Left lung (tissue), 10 donors: ENCODE results near the gene UNC80. TPM values are rescaled to one million over a fixed set of nuclear protein-coding genes. Genes with fewer than 3 reads are reported as not detected.

ENCODE experiments used
- ATAC-seq: fragments of 200-7000 bp; cut with Tn5 transposase; one replicate; pipeline ENCODE4 v1.9.1; 2020; ENCODE audit warnings: moderate library complexity
- DNase-seq, 4 donors: peaks; one replicate each; pipeline ENCODE4 v3.0.0-alpha.2; 2013 to 2020
- H3K27ac ChIP-seq, 2 donors: fragments of 200-600 bp; sonication (generic) in 1 of 2; one replicate each; pipeline versions ENCODE4 v1.5.0 to v1.8.0; 2020 to 2021
- H3K27me3 ChIP-seq, 2 donors: fragments of 200-600 bp; sonication (generic) in 1 of 2; one replicate each; pipeline versions ENCODE4 v1.5.0 to v1.8.0; 2020 to 2021
- H3K36me3 ChIP-seq, 2 donors: fragments of 200-600 bp; sonication (generic) in 1 of 2; one replicate each; pipeline versions ENCODE4 v1.5.0 to v1.8.0; 2020 to 2021
- H3K4me1 ChIP-seq, 2 donors: fragments of 200-600 bp; one replicate each; pipeline ENCODE4 v1.8.0; 2021
- H3K4me3 ChIP-seq, 2 donors: fragments of 200-600 bp; sonication (generic) in 1 of 2; one replicate each; pipeline versions ENCODE4 v1.5.0 to v1.8.0; 2020 to 2021; ENCODE audit warnings: mild to moderate bottlenecking in 1 of 2
- H3K9me3 ChIP-seq, 2 donors: fragments of 200-600 bp; sonication (generic) in 1 of 2; one replicate each; pipeline versions ENCODE4 v1.5.0 to v1.8.0; 2020 to 2021
- CTCF ChIP-seq, 2 donors: fragments of 200-600 bp; sonication (generic) in 1 of 2; IDR thresholded peaks; one replicate each; pipeline versions ENCODE4 v1.5.0 to v1.8.0; 2021; ENCODE audit warnings: antibody characterized with exemption in 2 of 2
- intact Hi-C, 2 donors: fragments of 100-400 bp; cut with DNase I; formaldehyde crosslinking; loops; one replicate each; pipeline versions ENCODE4 v1.11.2 to v1.14.2; 2022
- polyA plus RNA-seq, 6 donors: library from polyadenylated mRNA; unstranded; fragments of 120-200 nt; gene quantifications; one replicate each; pipeline ENCODE4 v1.2.1, GENCODE V29; 2013; ENCODE audit not compliant: insufficient read length in 6 of 6
- total RNA-seq, 2 donors: library from RNA; stranded (reverse); fragmentation: NEBNext Ultra II Directional; extraction: Animal tissue kit (Norgen Biotek cat#: 25700); gene quantifications; one replicate each; pipeline ENCODE4 v1.2.1, GENCODE V29; 2021
- donor health status: DM: no; HTN: yes; CAD: no.
- donor health status: DM: no; HTN: no; CAD: no.

The UNC80 gene
- total and polyA plus RNA-seq, 8 donors, result 0.06 to 1.8 (median 1.3) TPM; not detected in 1

DNA sequence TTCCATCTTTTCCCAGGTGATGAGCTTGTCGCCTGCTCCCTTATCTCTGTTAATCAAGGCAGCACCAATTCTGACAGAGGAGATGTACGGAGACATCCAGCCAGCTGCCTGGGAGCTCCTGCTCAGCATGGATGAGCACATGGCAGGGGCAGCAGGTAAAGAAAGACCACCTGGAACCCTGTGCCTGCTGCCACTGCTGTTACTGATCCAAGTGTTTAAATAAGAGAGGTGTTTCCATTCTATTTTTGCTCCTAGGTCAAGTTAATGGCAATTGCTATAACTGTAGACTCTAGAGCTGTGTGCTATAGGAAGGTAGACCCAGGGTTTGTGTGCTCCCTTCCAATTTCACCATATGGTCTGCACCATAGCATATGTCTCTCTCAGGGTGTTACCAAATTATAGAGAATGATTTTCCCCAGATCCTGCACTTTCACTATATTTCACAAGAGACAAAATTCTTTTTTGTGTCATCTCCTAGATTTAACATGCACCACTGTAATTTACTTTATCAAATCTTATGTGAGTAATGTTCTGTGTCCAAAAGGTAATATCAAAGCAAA, 142.2 kb downstream of the UNC80 start:
- Histone ChIP-seq H3K27me3 (no peaks in the 10 kb centered on the region), H3K36me3 (no peaks in the 10 kb centered on the region), H3K4me3 (no peak overlapping the region), H3K27ac (no peak overlapping the region), H3K9me3 (no peaks in the 10 kb centered on the region), H3K4me1 (no peaks in the 10 kb centered on the region)
- ATAC-seq (no peak), DNase-seq (no peak)
- intact Hi-C loops, result no loop called here
- no peak for TF ChIP-seq CTCF (IDR thresholded peaks at IDR 0.05)

DNA sequence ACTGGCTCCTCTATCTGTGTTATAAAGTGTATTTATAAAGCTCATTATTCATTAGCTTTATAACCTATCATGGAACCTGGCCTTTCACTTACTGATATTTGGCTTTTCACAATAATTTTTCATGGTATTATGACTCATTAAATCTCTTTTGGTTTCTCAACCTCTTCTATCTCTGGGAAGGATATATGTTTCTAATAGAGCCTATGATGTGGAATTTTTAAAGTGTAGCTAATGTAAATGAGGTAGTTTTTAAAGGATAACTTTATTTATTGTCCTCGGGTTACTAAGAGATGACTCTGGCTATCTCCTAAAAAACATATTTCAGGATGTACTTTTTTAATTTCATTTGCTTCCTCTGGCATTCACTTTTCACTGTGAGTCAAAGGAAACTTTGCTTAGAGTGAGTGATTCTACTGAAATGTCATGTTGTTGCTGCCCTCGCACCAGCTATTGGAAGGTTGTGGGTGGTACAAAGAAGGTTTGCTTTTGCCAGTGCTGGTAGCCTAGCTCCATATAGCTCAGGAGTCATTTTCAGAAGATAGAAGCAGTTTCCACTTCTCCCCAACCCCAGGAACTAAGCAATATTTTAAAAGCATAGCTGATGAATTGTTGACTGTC, 145.6 kb downstream of the UNC80 start:
- no peaks in the 10 kb centered on the region for H3K27me3 ChIP-seq
- H3K9me3 ChIP-seq, result no peaks in the 10 kb centered on the region
- no peak for TF ChIP-seq CTCF (IDR thresholded peaks at IDR 0.05)
- H3K27ac ChIP-seq, result no peak overlapping the region
- H3K36me3 ChIP-seq, result no peaks in the 10 kb centered on the region
- H3K4me1 ChIP-seq, result no peaks in the 10 kb centered on the region
- DNase-seq (no peak), ATAC-seq (no peak)
- intact Hi-C loops, result no loop called here
- no peak overlapping the region for H3K4me3 ChIP-seq

DNA sequence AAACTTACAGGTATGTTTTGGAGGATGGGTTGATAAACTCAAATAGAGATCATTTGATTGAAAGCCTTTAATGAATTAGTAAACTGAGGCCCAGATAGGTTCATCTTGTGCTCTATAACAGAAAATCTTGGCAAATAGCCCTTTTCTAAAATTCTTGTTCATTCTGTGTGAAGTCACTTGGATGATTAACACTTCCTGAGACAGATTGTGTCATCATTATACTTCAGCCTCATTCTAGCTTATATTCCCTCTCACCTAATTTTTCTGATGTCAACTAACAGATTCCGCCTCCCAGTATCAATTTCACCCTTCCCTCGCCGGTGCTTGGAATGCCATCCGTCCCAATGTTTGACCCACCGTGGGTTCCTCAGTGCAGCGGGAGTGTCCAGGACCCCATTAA, 146.6 kb downstream of the UNC80 start:
- no peaks in the 10 kb centered on the region for H3K9me3 ChIP-seq
- intact Hi-C loops, result no loop called here
- no peaks in the 10 kb centered on the region for H3K36me3 ChIP-seq
- no peaks in the 10 kb centered on the region for H3K4me1 ChIP-seq
- no peak overlapping the region for H3K4me3 ChIP-seq
- DNase-seq (no peak), ATAC-seq (no peak)
- no peak for TF ChIP-seq CTCF (IDR thresholded peaks at IDR 0.05)
- no peak overlapping the region for H3K27ac ChIP-seq
- no peaks in the 10 kb centered on the region for H3K27me3 ChIP-seq

DNA sequence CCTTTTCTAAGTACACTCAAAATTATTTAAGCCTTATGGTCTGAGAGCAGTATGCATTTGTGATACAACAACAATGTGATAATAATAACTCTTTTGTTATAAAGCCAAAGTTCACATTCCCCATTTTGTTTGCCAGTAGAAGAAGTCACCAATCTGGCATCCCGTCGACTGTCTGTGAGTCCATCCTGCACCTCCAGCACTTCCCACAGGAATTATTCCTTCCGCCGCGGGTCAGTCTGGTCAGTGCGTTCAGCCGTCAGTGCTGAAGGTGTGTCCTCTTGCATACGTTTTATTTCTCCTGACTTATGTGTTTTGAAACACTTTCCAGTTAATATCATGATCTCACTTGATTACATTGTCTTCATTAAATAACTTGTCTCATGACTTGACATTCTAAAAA, 150.5 kb downstream of the UNC80 start:
- H3K27me3 ChIP-seq, result no peaks in the 10 kb centered on the region

GRCh38 chr2:209929369-209929768, 157.7 kb downstream of the UNC80 start:
- DNase-seq (no peak), ATAC-seq (no peak)
- Histone ChIP-seq H3K9me3 (no peaks in the 10 kb centered on the region), H3K4me3 (no peak overlapping the region), H3K4me1 (no peaks in the 10 kb centered on the region), H3K27ac (no peak overlapping the region), H3K36me3 (no peaks in the 10 kb centered on the region), H3K27me3 (no peaks in the 10 kb centered on the region)
- intact Hi-C loops, result no loop called here
- no peak for TF ChIP-seq CTCF (IDR thresholded peaks at IDR 0.05)

More for the DNA sequence above, 150.5 kb downstream of the UNC80 start:
- ATAC-seq, result no peak
- no peaks in the 10 kb centered on the region for H3K9me3 ChIP-seq
- H3K4me3 ChIP-seq, result no peak overlapping the region
- H3K27ac ChIP-seq, result no peak overlapping the region
- no peaks in the 10 kb centered on the region for H3K4me1 ChIP-seq
- intact Hi-C loops, result no loop called here
- H3K36me3 ChIP-seq, result no peaks in the 10 kb centered on the region
- DNase-seq, result no peak
- no peak for TF ChIP-seq CTCF (IDR thresholded peaks at IDR 0.05)
